GM12892 (cell line): ENCODE data around the gene ITGB2.

Experiments
- POLR2AphosphoS5 ChIP-seq: IDR thresholded peaks from 2 replicates; pipeline ENCODE4 v1.6.1; 2011; ENCODE audit warnings: low read depth, low read length, control low read depth
- TAF1 ChIP-seq: IDR thresholded peaks from 2 replicates; pipeline ENCODE4 v1.6.1; 2011; ENCODE audit warnings: low read depth, mild to moderate bottlenecking, control low read depth, low read length, borderline replicate concordance

- TF ChIP-seq POLR2AphosphoS5 (no peak), TAF1 (no peak)
Observed at GRCh38 chr21:44880405-44881197, 40.1 kb downstream of the ITGB2 start.
